HepG2 (cell line): ENCODE data around the gene CDK17. TPM values are rescaled to one million over a fixed set of nuclear protein-coding genes. Genes with fewer than 3 reads are reported as not detected.
A peak's percentile ranks its signal among the peaks of the same experiment; 100 is the strongest.

Experiments
- ATAC-seq: fragments of 200-7000 bp; cut with Tn5 transposase; 3 replicates; pipeline ENCODE4 v1.9.1; 2020; ENCODE audit warnings: mild to moderate bottlenecking, moderate library complexity
- BruUV-seq: library from RNA; stranded (reverse); fragments of 400-500 nt; replicated peaks from 2 replicates; lab custom pipeline; 2021; lab: Mats Ljungman, UMichigan
- CTCF ChIA-PET: fragments of 300-600 bp; formaldehyde crosslinking; extraction: SDS; loops from one replicate; lab custom pipeline; 2021; ENCODE audit warnings: low total read pairs, inconsistent platforms, low intra/inter-chr PET ratio; lab: Yijun Ruan, JAX
- POLR2A ChIA-PET: fragments of 350-600 bp; sonication (Branson Sonifier 250); formaldehyde crosslinking; loops from one replicate; lab custom pipeline; 2020; ENCODE audit warnings: antibody characterized with exemption, inconsistent platforms; lab: Yijun Ruan, JAX
- DNase-seq: peaks from one replicate; pipeline ENCODE4 v3.0.0-alpha.2; 2015; ENCODE audit warnings: low spot score
- FAIRE-seq: peaks from 3 replicates; lab custom pipeline; 2011; peaks lifted over from hg19 to GRCh38; lab: Jason Lieb, UNC
- H2AFZ ChIP-seq: one replicate; pipeline ENCODE4 v1.6.1; 2011; ENCODE audit warnings: low read length, inconsistent platforms
- H3K27ac ChIP-seq: fragments of 300-600 bp; 3 replicates; pipeline ENCODE4 v1.8.0; 2011; ENCODE audit warnings: mixed run types, mild to moderate bottlenecking, mixed read lengths, low read length, inconsistent platforms; ENCODE audit not compliant: insufficient read depth; ENCODE audit errors: extremely low read length
- H3K27me3 ChIP-seq, 2 experiments: fragments of 200-600 bp in 1 of 2; 2 replicates in 1 of 2; 3 replicates in 1 of 2; pipeline versions ENCODE4 v1.6.0 to v1.8.0; 2011; ENCODE audit warnings: low read length in 2 of 2, mild to moderate bottlenecking in 2 of 2, moderate library complexity in 2 of 2, inconsistent platforms in 1 of 2; ENCODE audit not compliant: insufficient read depth in 2 of 2, control insufficient read depth in 1 of 2
- H3K36me3 ChIP-seq, 2 experiments: fragments of 200-600 bp in 1 of 2; replicated peaks in 1 of 2; 2 replicates in 1 of 2; 3 replicates in 1 of 2; pipeline versions ENCODE4 v1.5.1 to v1.8.0; 2011; ENCODE audit warnings: low read length in 2 of 2, inconsistent platforms in 1 of 2; ENCODE audit not compliant: insufficient read depth in 2 of 2, control insufficient read depth in 1 of 2
- H3K4me1 ChIP-seq: 2 replicates; pipeline ENCODE4 v1.5.1; 2012; ENCODE audit warnings: low read length, inconsistent platforms; ENCODE audit not compliant: insufficient read depth
- H3K4me2 ChIP-seq: 2 replicates; pipeline ENCODE4 v1.6.0; 2011; ENCODE audit warnings: low read depth, low read length, inconsistent platforms
- H3K4me3 ChIP-seq, 3 experiments: fragments of 200-600 bp in 1 of 3; sonication (generic), shearing (Covaris generic) in 1 of 3; replicated peaks in 1 of 3; 2 replicates each; pipeline ENCODE4 v1.5.1; 2011 to 2016; ENCODE audit warnings: low read length in 3 of 3, inconsistent platforms in 2 of 3, low read depth in 2 of 3, mild to moderate bottlenecking in 2 of 3, control low read depth in 1 of 3, mixed read lengths in 1 of 3; ENCODE audit not compliant: insufficient read depth in 1 of 3
- H3K79me2 ChIP-seq: one replicate; pipeline ENCODE4 v1.6.1; 2011; ENCODE audit warnings: low read length, inconsistent platforms; ENCODE audit not compliant: insufficient read depth
- H3K9ac ChIP-seq: 2 replicates; pipeline ENCODE4 v1.6.0; 2011; ENCODE audit warnings: mild to moderate bottlenecking, low read depth, low read length, inconsistent platforms; ENCODE audit not compliant: insufficient read depth
- H3K9me3 ChIP-seq: 2 replicates; pipeline ENCODE4 v1.5.1; 2012; ENCODE audit warnings: mild to moderate bottlenecking, low read length
- H4K20me1 ChIP-seq: 2 replicates; pipeline ENCODE4 v1.6.0; 2011; ENCODE audit warnings: inconsistent platforms, mild to moderate bottlenecking, low read length, moderate library complexity; ENCODE audit not compliant: insufficient read depth
- CHD4 ChIP-seq: fragments of 200-600 bp; sonication (generic); IDR thresholded peaks from 2 replicates; pipeline ENCODE4 v1.7.0; 2017; ENCODE audit warnings: mild to moderate bottlenecking, low read length, borderline replicate concordance
- TRAFD1 ChIP-seq: sonication (generic); formaldehyde crosslinking; IDR thresholded peaks from 2 replicates; pipeline ENCODE4 v1.5.1; 2020; ENCODE audit warnings: missing genetic modification reagents, mild to moderate bottlenecking, borderline replicate concordance
- ZNF431 ChIP-seq: sonication (generic); formaldehyde crosslinking; IDR thresholded peaks from 2 replicates; pipeline ENCODE4 v1.9.0; 2022; ENCODE audit warnings: missing genetic modification reagents, low read depth, mild to moderate bottlenecking, borderline replicate concordance
- ZNF570 ChIP-seq: sonication (generic); formaldehyde crosslinking; IDR thresholded peaks from 2 replicates; pipeline ENCODE4 v1.4.0; 2020; ENCODE audit warnings: mild to moderate bottlenecking, missing genetic modification reagents, borderline replicate concordance
- ZNF629 ChIP-seq: sonication (generic); formaldehyde crosslinking; conservative IDR thresholded peaks from 2 replicates; pipeline ENCODE4 v1.5.0; 2020; ENCODE audit warnings: missing genetic modification reagents
- ZNF878 ChIP-seq: sonication (generic); formaldehyde crosslinking; IDR thresholded peaks from 2 replicates; pipeline ENCODE4 v1.8.1; 2023; ENCODE audit warnings: mild to moderate bottlenecking, missing genetic modification reagents, moderate library complexity
- WGBS: methylation state at CpG from one replicate; pipeline ENCODE4 v1.1.6; 2017; ENCODE audit warnings: low lambda C conversion rate; 5-methylcytosine and 5-hydroxymethylcytosine counted together
- in situ Hi-C: cut with HindIII; loops from 2 replicates; pipeline ENCODE4 v1.10.0; 2017; ENCODE audit warnings: low pct_unique_long_range_greater_than_20kb; ENCODE audit not compliant: extremely low pct_ligation_motif_present
- intact Hi-C: fragments of 100-400 bp; cut with micrococcal nuclease; formaldehyde crosslinking; loops from one replicate; pipeline ENCODE4 v1.10.0; 2022; ENCODE audit not compliant: unreplicated experiment
- polyA plus RNA-seq, 8 experiments: library from polyadenylated mRNA; depleted of rRNA in 3 of 8; stranded (reverse) in 7 of 8; unstranded in 1 of 8; fragments of >200 nt; fragmentation: Illumina TruSeq in 4 of 8; extraction: Trizol in 4 of 8; gene quantifications; 2 replicates each; pipeline versions ENCODE4 v1.2.1 to v1.2.3, GENCODE V29; 2011 to 2016; ENCODE audit warnings: low read depth in 4 of 8, missing spikeins in 1 of 8, mixed read lengths in 1 of 8; ENCODE audit not compliant: insufficient read depth in 1 of 8
- total RNA-seq, 5 experiments: library from RNA; depleted of rRNA; stranded (reverse); fragments of >200 nt; fragmentation: Illumina TruSeq; extraction: Trizol; gene quantifications; 2 replicates each; pipeline ENCODE4 v1.2.3, GENCODE V29; 2016; ENCODE audit warnings: low read depth in 1 of 5

CDK17 gene
- total and polyA plus RNA-seq, 2 of the 13 experiments (the other 11 are each of a cell fraction or from before 2014, with no cell fraction given), result 9.9 to 22.3 TPM

- Histone ChIP-seq H3K27ac (peak overlapping the region; percentile 31), H2AFZ (no peak overlapping the region), H3K79me2 (no peaks in the 10 kb centered on the region), H3K9me3 (no peaks in the 10 kb centered on the region), H3K4me2 (peak overlapping the region; percentile 6; the same call in 1 of the 2 replicates), H3K4me1 (peaks cover 68% of the 10 kb centered on the region), H4K20me1 (no peaks in the 10 kb centered on the region), H3K4me3 (no peak overlapping the region), H3K9ac (no peak overlapping the region), H3K36me3 (0 out of 5 replicates have a peak, but pooled peaks cover 0 to 2% of the 10 kb centered on the region in 2 experiments), H3K27me3 (no peaks in the 10 kb centered on the region)
- in situ Hi-C loops, result no loop called here
- POLR2A ChIA-PET, result interaction anchor here (1.3 kb wide), 1 partner anchor 10 kb away, joined by 3 read pairs; no protein-coding TSS in a partner anchor
- ATAC-seq (no peak), FAIRE-seq (no peak), DNase-seq (no peak)
- CTCF ChIA-PET, result no interaction called here
- intact Hi-C loops, result no loop called here
- 86% methylated on average over 8 of the region's 8 CpGs for WGBS
- no TSS peak for BruUV-seq
- TF ChIP-seq CHD4, result peak; percentile 24; the same call in 1 of the 2 replicates
- no peak for TF ChIP-seq ZNF431 (CRISPR knock-in tag)
- no peak for TF ChIP-seq TRAFD1
- TF ChIP-seq ZNF570 (CRISPR knock-in tag), result no peak
- TF ChIP-seq ZNF878, result no peak
- peak; percentile 89; the same call in 1 of the 2 replicates for TF ChIP-seq ZNF629 (CRISPR knock-in tag)
Observed at GRCh38 chr12:96258104-96258961, 141.9 kb downstream of the CDK17 start.
